Islet precursor cell (in vitro differentiated cells): ENCODE results near the gene ANKRD13B.
A peak's percentile ranks its signal among the peaks of the same experiment; 100 is the strongest.

ENCODE experiments used
- DNase-seq: peaks from one replicate; pipeline ENCODE4 v3.0.0-alpha.2; 2018

Gene ANKRD13B

DNA sequence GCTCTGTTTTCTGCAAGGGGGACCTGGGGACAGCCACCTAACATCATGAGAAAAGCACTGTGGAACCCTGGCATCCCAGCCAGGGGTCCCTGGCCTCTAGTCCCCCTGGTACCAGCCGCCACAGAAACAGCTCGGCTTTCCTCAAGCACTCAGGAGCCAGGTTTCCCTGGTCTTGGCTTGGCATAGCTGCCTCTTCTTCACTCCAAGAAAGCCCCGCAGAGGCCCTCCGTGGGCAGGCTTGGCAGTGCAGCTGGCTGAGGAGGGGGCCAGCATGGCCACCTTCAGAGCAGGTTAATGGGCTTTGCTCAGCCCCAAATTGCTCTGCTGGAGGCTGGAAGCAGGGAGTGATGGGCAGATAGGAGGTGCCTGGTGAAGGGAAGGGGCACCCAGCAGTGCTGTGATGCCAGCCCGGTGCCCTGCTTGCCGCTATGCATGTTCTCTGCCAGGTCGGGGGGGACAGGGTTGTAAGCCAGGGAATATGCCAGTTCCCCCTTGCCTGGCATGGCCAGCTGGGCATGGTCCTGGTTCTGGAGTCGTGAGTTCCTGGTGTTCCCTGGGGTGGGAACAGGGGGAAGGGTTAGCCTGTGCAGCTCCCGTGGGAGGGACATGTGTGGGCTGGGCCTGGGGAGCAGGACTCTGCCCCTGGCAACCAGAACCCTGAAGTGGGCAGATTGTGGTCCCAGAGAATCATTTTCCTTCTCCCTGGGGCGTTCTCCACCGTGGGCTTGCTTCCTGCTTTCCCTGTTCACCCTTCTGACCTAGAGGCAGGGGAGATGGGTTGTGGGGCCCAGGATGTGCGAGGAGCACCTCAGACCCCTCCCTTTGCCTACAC lies 3.2 kb downstream of the ANKRD13B start:
- no peak for DNase-seq

DNA sequence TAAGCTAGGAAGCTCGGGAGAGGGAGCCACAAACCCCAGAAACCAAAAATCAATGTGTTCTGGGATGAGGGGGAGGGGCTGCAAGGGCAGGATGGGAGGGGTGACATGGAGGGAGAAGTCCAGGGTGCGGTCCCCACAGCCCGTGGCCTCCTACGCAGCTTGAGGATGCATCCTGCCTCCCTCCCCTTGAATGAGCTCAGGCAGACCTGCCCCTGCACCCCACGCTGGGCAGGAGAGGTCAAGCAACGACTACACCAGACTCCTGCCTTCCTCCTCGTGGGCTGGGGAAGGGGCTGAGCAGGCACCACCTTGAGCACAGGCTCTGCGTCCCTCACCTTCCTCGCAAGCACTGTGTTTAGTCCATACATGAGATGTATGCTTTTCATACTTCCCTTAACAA lies 3.9 kb downstream of the ANKRD13B start:
- DNase-seq = no peak

DNA sequence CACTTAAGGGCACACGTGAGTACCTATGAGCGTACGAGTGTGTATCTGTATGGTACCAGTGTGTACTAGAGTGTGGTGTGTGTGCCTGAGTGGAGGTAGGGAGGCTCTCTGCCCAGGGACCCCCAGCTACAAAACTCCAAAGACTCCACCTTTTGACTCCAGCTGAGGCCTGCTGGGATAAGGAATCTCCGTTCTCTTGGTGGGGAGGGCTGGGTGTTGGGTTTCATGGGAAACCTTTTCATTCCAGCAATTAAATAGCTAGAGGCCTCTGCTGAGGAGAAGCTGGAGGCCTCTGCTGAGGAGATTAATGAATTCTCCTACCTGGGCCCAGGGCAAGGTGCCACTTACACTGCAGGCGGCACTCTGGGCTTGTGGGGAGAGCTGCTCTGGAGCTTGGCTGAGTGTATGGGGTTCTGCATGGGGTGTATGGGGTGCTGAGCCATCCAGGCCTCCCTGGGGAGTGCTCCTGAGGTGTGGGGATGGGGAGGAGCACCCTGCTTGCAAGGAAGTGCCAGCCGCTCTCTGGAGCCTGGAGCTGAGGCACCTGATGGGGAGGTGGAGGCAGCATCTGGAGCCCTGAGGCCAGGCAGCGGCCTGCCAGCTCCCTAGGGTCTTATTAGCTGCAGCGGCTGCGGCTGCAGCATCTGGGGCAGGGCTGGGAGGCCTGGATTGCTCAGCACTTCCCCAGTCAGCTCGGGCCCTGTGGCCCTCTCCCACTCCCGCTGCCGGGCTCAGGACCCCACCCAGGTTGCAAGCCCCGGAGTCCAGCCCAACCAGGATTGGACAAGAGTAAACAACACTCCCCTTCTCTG lies 4.6 kb downstream of the ANKRD13B start:
- no peak for DNase-seq

DNA sequence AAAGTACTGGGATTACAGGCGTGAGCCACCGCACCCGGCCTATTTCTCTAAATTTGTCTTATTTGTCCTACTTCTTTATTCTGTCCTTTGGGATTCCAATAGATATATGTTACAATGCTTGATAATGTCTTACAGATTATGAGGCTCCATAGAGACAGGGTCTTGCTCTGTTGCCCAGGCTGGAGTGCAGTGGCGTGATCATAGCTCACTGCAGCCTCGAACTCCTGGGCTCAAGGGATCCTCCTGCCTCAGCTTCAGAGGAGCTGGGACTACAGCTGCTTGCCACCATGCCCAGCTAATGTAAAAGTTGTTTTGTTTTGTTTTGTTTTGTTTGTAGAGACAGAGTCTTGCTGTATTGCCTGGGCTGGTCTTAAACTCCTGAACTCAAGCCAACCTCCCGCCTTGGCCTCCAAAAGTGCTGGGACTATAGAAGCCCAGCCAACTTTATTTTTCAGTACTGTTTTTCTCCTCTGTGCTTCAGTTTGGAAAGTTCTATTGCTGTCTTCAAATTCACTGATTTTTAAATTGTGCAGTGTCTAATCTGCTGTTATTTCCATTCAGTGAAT lies 10.3 kb downstream of the ANKRD13B start:
- no peak for DNase-seq

DNA sequence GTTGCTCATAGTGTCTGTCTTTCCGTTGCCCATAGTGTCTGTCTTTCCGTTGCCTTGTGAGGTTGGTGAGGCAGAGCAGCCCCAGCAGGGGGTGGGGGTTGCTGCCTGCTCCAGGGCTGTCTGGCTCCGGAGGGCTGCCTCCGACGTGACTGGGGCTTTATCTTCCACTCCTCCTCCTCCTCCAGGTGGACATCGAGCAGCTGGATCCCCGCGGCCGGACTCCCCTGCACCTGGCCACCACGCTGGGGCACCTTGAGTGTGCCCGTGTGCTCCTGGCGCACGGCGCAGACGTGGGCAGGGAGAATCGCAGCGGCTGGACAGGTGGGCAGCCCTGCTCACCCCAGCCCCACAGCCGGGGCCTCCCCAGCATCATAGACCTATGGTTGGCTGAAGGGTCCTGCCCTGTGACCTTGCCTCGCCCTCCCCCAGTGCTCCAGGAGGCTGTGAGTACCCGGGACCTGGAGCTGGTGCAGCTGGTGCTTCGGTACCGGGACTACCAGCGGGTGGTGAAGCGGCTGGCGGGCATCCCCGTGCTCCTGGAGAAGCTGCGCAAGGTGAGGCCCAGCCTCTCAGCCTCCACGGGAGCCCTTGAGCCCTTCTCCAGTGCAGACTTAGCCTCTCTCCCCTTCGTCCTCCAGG lies 14.7 kb downstream of the ANKRD13B start:
- DNase-seq = no peak

DNA sequence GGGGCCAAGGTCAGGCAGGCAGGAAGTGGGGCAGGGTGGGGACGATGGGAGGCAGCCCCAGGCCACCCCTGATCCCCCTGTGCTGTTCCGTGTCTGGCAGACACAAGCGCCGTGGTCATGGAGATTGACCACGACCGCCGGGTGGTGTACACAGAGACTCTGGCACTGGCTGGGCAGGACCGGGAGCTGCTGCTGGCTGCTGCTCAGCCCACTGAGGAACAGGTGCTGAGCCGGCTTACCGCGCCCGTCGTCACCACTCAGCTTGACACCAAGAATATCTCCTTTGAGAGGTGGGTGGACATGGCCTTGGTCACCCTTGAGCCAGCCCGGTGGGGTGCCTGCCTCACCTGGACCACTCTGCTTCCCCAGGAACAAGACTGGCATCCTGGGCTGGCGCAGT lies 16.1 kb downstream of the ANKRD13B start:
- DNase-seq = no peak

DNA sequence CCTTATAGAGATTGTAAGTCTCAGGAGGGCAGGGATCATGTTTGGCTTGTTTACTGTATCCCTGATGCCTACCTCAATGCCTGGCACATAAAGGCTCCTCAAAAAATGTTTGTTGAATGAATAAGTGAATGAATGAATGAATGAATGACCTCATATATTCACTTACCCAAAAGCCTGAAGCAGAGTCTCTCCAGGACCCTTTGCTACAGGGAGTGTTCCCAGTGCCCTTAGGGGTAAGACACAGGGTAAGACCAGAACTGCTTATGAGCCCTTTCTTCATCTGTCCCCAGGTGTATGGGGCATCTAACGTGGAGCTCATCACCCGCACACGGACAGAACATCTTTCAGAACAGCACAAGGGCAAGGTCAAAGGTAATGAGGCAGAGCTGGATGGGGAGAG lies 17.5 kb downstream of the ANKRD13B start:
- DNase-seq = no peak

DNA sequence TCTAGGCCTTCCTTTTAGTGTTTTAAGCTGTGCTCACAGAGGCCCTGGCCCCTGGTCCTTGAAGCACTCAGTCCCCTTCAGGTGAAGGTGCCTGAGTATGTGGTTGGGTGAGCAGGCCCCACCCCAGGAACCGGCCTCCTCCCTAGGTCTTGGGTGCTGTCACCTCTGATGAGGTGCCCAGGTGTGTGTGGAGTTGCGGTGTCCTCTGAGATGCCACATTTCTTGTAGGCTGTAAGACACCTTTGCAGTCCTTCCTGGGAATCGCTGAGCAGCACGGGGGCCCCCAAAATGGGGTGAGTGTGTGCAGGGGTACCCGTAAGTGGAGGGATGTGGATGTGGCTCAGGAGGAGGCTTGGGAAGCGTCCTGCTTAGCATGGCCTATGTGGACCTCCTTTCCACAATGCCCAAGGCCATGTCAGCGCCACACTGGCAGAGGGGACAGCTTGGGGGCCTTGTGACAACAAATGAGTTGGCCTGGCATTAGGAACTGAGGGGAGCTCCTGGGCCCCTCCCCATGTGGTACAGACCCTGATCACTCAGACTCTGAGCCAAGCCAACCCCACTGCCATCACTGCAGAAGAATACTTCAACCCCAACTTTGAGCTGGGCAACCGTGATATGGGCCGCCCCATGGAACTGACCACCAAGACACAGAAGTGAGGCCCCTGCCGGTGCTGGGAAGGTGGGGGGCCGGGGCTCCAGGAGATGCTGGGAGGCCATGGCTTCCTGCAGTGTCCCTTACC lies 18.6 kb downstream of the ANKRD13B start:
- DNase-seq = no peak

DNA sequence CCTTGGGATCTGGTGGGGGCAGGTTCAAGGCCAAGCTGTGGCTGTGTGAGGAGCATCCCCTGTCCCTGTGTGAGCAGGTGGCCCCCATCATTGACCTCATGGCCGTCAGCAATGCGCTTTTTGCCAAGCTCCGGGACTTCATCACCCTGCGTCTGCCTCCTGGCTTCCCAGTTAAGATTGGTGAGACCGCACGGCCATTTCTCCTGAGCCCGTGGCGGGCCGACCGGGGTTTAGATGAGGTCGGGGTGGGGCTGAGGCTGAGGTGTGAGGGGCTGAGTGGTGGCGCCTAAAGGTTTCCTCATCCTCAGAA lies 19.1 kb downstream of the ANKRD13B start:
- no peak for DNase-seq

DNA sequence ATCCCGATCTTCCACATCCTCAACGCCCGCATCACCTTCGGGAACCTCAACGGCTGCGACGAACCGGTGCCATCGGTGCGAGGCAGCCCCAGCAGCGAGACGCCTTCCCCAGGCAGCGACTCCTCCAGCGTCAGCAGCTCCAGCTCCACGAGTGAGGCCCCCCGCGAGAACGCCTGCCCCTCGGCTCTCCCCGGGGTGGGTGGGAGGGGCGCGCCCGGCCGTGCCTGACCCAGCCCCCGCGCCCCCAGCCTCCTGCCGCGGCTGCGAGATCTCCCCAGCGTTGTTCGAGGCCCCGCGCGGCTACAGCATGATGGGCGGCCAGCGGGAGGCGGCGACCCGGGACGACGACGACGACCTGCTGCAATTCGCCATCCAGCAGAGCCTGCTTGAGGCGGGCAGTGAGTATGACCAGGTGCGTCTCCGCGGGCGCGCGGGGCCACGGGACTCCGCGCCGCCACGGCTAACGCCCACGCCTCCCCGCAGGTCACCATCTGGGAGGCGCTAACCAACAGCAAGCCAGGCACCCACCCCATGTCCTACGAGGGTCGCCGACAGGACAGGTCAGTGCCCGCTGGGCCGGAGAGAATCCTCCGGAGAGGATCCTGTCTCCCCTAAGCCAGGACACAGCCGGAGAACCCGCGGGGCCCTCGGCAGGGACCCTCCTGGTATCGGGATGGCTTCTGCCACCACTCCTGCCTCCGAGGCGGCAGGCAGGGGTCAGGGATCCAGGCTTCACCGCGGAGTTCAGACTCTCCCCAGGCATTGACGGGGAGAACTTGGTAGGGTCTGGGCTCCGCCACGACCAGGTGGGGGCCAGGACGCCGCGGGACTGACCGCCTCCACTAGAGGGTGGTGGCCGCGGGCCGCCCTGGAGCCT lies 19.7 kb downstream of the ANKRD13B start:
- no peak for DNase-seq

DNA sequence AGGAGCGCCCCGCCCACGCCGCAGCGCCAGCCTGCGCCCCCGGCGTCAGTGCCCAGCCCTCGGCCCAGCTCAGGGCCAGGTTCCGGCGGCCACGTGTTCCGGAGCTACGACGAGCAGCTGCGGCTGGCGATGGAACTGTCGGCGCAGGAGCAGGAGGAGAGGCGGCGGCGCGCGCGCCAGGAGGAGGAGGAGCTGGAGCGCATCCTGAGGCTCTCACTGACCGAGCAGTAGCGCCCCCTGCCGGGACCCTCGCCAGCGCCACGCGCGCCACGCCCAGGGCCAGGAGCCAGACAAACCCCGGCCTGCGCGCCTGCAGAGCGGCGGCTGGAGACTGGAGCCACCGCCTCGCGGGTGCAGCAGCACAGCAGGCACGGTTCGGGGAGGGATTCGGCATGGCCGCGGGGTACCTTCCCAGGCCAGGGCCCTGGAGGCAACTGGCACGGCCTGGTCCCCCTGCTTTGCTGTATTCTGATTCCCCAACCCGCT lies 20.5 kb downstream of the ANKRD13B start:
- peak; percentile 98 for DNase-seq

DNA sequence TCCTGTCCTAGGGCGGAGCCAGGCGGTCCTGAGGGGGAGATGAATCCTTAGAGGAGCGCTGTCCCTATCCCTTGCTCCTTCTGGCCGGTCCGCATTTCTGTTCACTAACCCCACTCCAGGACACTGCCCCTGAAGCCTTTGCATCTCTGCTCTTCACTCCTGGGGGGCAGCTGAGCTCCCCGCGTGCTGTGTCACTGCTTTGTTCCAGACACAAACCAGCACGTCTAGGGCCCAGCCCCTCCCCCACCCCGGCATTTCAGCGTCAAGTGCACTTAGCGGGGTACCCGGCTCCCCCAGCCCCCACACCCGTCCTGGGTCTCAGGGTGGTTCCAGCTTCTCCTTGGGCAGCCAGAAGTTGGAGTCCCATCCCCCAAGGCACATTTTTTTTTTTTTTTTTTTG lies 20.9 kb downstream of the ANKRD13B start:
- no peak for DNase-seq

DNA sequence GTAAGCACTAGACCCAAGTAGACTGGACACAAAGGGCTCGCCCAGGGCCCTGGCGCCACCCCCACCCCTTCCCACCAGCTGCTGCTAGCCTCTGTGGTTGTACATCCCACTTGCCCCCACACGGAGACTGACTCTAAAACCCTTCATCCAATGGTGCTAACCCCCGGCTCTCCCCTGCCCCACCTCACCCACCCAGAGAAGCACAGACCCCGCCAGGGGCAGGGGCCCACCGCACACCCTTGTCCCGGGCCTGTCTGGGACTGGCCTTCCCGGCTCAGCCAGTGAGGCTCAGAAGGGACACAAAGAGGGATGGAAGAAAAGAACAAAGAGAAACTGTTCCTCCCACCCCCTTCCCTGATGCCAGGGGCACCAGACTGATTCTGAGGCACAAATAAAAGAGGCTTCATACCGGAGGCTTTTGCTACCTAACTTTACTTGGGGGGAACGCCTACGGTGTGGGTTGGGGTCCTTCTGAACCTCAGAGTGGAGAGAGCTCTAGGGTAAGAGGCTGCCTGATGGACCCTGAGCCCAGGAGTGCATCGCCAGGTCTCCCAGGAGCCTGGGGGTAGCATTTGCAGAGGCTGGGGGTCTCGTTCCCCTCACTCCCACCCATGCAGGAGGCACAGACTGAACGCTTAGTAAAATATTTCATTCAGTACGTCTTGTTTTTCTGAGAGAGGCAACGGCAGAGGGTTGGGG lies 21.6 kb downstream of the ANKRD13B start:
- DNase-seq = peak; percentile 65

DNA sequence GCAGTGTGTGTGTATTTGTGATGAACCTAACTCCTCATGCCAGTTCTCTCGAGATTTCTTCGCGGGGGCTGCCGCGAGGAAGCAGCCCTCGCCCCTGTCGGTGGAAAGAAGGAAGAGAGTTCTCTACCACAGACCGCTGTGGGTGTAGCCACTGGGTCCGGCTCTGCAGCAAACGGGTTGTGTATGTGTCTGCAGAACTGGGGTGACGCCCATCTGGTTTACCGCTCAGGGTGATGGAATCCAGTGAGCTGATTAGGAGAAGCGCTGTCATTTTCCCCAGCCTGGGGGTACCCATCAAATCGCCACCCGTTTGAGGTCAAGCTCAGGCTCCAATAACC lies 22.1 kb downstream of the ANKRD13B start:
- peak; percentile 69 for DNase-seq

DNA sequence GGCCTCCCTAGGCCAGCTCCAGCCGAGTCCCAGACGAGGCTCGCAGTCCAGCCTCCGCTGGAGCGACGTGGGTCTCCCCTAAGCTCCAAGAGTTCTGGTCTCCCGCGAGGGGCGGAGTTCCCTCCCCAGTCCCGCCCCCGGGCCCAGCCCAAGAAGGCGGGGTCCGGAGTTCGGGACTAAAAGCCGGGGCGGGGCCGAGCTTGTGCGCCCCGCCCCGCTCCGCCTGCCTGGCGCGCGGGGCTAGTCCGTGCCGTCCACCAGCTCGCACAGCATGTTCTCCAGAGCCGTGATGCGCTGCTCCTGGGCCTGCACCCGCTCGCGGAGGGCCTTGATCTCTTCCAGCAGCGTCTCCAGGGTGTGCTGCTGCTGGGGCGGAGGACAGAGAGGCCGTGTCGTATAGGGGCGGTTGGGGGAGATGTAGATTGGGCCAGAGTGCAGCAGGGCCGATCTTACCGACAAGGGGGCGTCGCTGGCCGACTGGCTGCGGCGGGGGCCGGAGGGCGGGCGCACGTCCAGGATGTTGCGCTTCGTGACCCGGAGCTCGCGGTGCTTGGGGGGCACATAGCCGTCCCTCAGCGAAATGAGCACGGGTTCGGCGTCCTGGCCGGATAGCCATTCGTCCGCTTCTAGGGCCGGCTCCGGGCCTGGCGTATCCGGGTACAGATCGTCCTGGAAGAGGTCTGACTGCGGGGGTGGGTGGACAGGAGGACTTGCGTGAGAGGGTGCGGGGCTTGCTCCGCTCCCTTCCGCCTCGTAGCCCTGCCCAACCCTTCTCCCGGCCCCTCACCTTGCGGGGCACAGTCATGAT lies 22.8 kb downstream of the ANKRD13B start:
- peak; percentile 97 for DNase-seq

DNA sequence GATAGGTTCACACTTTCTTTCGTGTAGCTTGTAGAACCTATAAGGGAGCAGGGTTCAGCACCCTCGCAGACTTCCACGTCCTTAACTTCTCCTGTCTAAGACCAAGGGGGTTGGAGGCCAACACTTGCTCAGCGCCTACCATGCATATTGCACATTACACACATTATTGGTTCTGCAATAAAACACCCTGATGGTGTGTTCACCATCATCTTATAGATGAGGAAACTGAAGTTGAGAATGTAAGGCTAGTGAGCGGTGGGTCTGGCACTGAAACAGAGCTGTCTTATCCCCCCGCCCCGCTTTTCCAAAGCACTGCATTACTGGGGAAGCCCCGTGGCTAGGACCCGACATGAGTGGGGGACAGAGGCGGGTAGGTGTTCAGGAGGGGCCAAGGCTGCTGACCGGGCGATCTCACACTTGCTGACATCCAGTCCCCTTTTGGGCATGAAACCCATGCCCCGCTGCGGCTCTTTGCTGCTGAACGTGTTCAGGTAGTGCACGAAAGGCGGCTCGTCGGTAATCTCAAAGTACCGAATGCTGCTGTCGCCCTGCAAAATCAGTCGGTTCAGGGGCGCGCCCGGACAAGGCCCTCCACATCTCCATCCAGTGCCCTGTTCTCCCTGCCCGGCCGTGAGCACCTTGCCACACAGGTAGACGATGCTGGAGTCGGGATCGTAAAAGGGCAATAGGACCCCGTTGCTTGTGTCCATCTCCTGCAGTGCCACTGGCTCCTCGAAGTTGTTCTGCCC lies 23.5 kb downstream of the ANKRD13B start:
- DNase-seq = no peak

DNA sequence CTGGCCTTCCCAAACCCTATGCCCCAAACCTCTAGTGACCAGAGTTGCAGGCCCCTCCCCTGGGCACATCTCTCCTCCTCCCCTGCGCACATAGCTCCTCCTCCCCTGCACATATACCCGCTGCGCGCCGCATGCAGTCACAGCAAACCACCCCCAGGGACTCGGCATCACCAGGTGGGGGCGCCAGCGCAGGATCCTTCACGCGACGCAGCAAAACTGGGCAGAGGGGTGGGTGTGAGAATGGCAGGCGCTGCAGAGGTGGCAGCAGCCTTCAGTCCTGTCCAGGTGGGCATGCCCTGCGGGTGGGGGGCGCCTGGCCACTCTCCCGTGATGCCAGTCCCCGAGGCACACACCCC lies 24.2 kb downstream of the ANKRD13B start:
- peak; percentile 95 for DNase-seq

DNA sequence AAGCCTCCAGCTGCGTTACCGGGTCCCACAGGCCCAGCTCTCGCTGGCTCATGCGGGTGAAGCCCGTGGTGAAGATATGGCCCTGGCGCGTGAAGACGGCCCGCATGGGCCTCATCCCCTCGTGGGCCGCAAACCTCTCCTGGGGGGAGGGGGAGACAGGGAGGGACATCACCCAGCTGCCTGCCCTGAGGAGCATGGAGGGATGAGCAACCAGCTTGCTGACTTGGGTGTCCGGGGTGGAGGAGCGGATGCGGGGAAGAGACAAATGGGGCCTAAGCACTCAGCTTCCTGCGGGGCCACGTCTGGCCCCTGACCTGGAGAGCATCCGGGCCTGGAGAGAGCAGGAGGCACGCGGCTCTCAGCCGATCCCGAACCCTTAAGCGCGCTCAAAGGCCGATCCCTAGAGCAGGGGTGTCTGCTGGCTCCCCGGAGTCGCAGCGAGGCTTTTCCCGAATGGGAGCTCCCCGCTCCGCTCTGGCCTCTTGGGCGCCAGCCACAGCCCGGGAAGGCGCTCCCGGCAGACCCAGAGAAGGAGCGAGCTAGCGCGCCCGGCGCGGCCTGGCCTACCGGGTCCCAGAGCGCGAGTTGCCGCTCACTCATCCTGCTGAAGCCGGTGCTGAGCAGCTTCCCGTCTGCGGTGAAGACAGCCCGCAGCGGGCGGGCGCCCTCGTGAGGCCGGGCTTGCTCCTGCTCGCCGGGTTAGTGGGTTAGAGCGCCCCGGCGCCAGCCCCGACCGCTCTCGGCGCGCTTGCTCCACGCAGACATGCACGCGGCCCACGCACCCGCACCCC lies 24.7 kb downstream of the ANKRD13B start:
- DNase-seq = peak; percentile 93
